8988T (cell line): ENCODE data around the gene TNFAIP2.
"Not testable (repeated sequence)": the region's sequence is repeated elsewhere in the genome, so short reads cannot be mapped to it uniquely, and the experiment has no call there.

Experiments
- DNase-seq: peaks from one replicate; pipeline ENCODE4 v3.0.0; 2011

TNFAIP2 gene

GRCh38 chr14:103135333-103136260 is 12.3 kb downstream of the TNFAIP2 start:
- no peak for DNase-seq

- peak; percentile 68 for DNase-seq
Observed at GRCh38 chr14:103136388-103137271, 13.4 kb downstream of the TNFAIP2 start.

GRCh38 chr14:103137689-103138300 is 14.5 kb downstream of the TNFAIP2 start:
- DNase-seq, result no peak

GRCh38 chr14:103138301-103139131 is 15.3 kb downstream of the TNFAIP2 start:
- DNase-seq, result no peak

GRCh38 chr14:103139132-103140025 is 16.1 kb downstream of the TNFAIP2 start:
- no peak for DNase-seq

- no peak for DNase-seq
Observed at GRCh38 chr14:103140316-103141109, 17.3 kb downstream of the TNFAIP2 start.

GRCh38 chr14:103141117-103141796 is 18.0 kb downstream of the TNFAIP2 start:
- DNase-seq, result peak; percentile 92

GRCh38 chr14:103142026-103142425 is 18.8 kb downstream of the TNFAIP2 start:
- DNase-seq, result no peak

GRCh38 chr14:103142721-103143302 is 19.6 kb downstream of the TNFAIP2 start:
- DNase-seq, result no peak

GRCh38 chr14:103143506-103143905 is 20.2 kb downstream of the TNFAIP2 start:
- no peak for DNase-seq

GRCh38 chr14:103144085-103144484 is 20.8 kb downstream of the TNFAIP2 start:
- no peak for DNase-seq

GRCh38 chr14:103146141-103146709 is 23.0 kb downstream of the TNFAIP2 start:
- no peak for DNase-seq

GRCh38 chr14:103149351-103150237 is 26.3 kb downstream of the TNFAIP2 start:
- no peak for DNase-seq

GRCh38 chr14:103151270-103151945 is 28.1 kb downstream of the TNFAIP2 start:
- DNase-seq, result no peak

- DNase-seq, result no peak
Observed at GRCh38 chr14:103155010-103155409, 31.7 kb downstream of the TNFAIP2 start.

- DNase-seq, result not testable (repeated sequence)
Observed at GRCh38 chr14:103155416-103155815, 32.2 kb downstream of the TNFAIP2 start.

GRCh38 chr14:103155826-103156394 is 32.6 kb downstream of the TNFAIP2 start:
- no peak for DNase-seq
